COLO668 (cell line): Measurements from ENCODE around the gene ANK2.

Experiments used
- DNase-seq: peaks from one replicate; lab custom pipeline; 2025; ENCODE audit not compliant: unreplicated experiment; lab: John Stamatoyannopoulos, UW

Gene ANK2

DNA sequence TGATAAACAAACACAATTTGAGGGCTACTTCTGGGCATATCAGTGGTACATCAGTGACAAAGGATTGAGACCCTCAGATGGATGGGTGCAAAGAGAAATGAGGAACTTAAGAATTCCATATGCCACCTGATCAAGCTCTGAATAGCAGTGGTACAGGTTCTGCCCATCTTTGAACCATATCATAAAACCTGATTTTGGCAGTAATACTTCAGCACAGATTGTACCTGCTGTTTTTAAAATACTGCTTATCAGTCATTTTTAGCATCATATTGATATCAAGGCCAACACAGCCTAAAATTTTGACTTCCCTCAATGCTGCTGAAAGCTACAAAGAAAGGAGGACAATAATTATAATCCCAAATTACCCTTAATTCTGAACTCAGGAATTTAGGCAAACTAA, 41.5 kb downstream of the ANK2 start:
- DNase-seq, result no peak

DNA sequence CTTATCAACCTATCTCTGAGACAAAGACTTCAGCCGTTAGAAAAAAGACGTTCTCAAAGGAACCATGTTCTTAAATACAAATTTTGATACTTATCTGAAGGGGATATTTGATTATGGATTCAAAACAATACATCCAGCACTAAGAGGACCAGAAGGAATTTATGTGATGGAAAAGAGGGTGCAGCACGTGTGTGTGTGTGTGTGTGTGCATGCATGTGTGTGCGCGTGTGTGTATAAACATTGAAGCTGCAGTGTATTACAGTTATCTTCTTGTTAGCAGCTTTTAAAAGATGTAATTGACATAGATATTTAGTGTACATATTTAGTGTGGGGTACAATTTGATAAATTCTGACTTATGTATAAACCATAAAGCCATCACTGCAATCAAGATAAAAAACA, 44.9 kb downstream of the ANK2 start:
- DNase-seq, result no peak

- no peak for DNase-seq
Observed at GRCh38 chr4:113094802-113095201, 45.3 kb downstream of the ANK2 start.

GRCh38 chr4:113101669-113102068, 52.2 kb downstream of the ANK2 start:
- DNase-seq, result no peak

DNA sequence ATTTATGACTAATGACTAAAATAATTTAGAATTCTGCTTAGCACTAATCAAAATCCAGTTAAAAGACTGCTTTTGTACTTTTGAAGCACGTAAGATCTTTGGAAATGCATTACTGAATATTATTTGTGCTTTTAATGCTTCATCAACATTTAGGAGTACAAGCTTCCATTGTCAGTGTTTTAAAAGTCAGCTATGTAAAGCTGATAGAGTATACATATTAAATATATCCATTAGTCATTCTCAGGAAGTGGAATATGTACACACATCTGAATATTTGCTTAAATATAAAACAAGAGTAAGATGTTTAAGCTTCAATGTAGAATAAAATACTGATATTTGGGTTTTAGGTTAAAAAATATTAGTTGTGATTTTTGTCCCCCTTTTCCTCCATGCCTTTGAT, 54.1 kb downstream of the ANK2 start:
- no peak for DNase-seq

DNA sequence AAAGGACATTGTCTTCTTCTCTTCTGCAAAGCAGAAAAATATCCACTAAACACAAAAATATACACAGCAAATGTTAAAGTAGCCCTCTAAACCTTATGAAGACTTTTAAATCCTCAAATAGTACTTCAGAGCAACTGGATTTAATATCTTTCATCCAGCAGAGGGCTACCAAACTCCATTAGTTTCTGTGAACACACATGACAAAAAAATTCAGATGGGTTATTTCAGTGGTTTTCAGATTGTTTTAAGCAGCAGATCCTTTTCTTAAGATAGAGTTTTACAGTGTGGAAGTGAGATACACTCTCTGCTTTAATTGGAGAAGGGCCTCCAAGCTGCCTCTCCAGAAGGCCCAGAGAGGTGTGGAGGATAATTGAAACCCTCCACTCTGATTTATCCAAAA, 56.7 kb downstream of the ANK2 start:
- DNase-seq, result no peak

DNA sequence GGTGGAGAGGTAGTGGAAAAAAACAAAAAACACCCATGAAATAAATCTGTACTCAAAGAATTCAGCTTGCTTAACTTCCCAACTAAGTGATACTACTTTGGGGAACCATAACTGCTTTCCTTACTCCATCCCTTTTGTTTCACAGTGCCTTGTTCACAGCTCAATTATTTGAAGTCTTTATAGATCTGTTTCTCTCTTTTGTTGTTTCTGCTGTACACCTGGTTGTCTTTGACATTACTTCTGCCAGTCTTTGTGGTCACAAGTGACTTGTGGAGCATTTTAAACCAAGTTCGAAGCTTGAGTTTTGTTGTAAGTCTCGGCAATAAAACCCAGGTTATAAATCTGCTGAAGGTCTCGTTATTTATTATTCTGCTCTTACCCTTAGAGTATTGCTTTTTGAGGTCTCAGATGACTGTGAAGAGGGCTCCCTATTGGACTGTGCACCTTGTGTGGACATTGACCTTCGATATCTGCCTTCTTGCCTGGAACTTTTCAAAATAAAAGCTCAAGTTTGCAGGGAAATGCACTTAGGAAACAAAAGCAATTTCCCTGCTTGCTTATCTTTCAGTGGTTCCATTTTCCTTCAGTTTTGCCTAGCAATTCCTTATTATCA, 59.8 kb downstream of the ANK2 start:
- DNase-seq, result no peak

GRCh38 chr4:113112338-113112978, 63.0 kb downstream of the ANK2 start:
- no peak for DNase-seq

DNA sequence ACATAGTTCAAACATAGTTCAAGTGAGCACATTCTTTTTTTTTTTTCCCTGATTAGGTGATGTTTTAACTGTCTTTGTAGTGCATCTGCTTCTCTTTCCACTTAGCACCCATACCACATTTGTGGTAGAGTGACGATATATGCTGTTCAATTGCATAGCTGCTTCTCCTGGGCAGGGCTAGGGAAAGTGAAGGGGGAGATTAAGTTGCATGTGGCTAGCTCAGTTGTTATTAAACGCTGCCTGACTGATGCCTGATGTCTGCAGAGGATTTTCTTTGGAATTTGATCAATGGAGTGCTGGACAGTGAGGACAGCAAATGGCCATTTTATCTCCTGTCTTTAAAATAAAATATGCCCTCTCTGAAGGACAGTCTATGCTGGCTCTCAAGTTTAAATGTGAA, 63.7 kb downstream of the ANK2 start:
- no peak for DNase-seq

- no peak for DNase-seq
Observed at GRCh38 chr4:113114884-113115283, 65.4 kb downstream of the ANK2 start.

- no peak for DNase-seq
Observed at GRCh38 chr4:113116414-113117357, 67.2 kb downstream of the ANK2 start.

GRCh38 chr4:113117358-113117702, 67.9 kb downstream of the ANK2 start:
- DNase-seq, result no peak

GRCh38 chr4:113122066-113122465, 72.6 kb downstream of the ANK2 start:
- no peak for DNase-seq

DNA sequence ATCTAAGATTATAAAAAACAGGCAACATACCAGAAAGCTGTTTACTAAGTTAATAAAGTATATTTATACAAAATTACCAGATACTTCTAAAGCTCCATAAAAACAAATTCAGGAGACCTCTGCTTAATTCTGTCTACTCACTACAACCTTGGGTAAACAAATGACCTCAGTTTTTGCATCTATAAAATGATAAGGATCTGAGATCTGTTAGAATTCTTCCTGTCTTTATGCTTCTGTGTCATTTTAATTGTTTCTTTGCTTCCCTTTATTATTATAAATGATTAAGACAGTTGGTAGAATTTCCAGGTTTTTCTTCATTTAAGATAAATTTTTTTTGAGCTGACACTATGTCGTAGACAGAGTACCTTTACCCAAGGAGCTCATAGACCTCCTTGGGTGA, 76.0 kb downstream of the ANK2 start:
- DNase-seq, result no peak

- no peak for DNase-seq
Observed at GRCh38 chr4:113131136-113131535, 81.7 kb downstream of the ANK2 start.

- no peak for DNase-seq
Observed at GRCh38 chr4:113131621-113132020, 82.2 kb downstream of the ANK2 start.

DNA sequence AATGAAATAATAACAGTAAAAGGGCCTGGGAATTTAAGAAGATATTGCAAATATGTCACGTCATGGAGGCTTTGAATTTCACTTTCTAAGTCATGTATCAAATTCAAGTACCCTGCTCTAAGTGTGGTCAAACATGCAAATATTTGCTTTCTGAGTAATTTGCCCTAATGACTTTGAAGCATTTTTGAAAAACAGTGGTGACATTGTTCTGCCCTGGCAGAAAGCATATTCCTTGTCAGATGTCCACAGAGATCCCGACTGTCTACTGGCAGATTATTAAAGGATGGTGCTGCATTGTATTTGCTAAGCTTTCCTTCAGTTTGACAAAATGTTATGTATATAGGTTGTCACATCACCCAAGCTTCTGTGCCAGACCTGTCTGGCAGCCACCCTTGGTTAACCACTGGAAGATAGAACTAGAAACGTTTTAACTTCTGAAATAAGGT, 92.5 kb downstream of the ANK2 start:
- DNase-seq, result peak; percentile 16

DNA sequence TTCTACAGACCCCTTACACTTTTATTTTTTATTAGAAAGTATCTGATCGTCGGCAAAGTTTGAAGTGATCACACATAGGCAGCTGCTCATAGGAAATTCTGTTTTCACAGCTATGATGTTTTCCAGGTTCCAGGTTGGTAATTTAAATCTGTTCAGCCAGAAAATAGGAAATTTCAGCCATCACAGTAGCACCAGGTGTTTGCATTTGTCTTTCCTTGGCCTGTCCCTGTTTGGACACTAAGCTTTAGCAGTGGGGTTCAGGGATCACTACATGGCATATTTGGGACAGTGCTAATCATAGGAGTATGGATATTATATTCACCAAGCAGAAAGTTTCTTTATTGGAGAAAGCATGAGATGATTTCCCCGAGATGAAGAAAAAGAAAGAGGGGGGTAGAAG, 92.9 kb downstream of the ANK2 start:
- DNase-seq, result no peak

DNA sequence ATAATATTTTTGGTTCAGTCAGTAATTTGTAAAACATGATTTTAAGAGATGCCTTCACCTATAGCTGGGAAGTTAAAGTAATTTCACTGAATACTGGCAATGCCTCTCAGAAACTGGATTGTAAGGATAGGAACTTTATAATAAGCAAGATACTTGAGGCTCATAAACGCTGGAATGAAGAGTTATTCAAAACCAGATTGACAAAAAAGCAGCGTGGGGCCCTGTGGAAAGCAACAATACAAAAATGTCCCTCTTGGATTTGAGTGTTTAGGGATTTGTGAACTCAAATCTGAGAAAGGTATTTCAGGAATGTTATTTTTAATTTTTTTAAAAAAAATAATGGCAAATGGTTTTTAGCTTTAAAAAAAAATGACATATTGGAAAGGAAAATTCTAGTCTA, 94.6 kb downstream of the ANK2 start:
- DNase-seq, result no peak

- DNase-seq, result no peak
Observed at GRCh38 chr4:113145147-113145518, 95.7 kb downstream of the ANK2 start.

DNA sequence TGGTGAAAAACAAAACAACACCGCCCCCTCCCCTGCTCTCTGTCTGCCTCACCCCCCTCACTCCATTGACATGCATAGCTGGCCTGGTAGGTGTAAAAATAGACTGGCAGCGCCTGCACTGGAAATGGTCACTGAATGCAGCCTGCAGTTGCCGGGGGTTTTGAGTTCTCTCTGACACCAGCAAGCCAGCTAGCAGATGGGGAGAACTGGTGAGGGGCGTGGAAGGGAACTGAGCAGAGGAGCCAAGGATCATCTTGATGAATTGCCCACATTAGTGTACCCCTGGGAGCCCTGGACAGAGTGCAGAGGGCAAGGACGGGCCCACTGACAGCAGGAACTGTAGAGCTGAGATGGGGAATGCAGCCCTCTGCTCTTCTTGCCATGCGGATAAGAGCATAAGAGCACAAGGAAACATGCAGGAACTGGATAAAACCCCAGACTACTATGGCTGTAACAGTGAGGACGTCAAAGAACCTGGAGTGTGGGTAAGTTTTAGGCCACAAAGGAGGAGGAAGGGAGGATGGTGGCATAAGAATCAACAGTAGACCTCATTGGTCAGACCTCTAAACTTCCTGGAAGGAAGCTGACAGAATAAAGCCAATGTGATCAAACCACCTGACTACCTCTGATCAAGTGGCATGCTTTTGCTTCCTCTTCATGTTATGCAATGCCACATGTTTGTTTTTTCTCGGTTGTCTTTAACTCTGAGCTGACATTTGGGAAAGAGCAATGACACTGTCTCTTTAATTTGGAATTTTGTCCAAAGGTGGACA, 96.3 kb downstream of the ANK2 start:
- DNase-seq, result no peak
